ENCODE results near the gene ZBTB43.

The ZBTB43 gene

GRCh38 chr9:126832440-126832839 is 27.6 kb downstream of the ZBTB43 start:
- DNase-seq: no peak

DNA sequence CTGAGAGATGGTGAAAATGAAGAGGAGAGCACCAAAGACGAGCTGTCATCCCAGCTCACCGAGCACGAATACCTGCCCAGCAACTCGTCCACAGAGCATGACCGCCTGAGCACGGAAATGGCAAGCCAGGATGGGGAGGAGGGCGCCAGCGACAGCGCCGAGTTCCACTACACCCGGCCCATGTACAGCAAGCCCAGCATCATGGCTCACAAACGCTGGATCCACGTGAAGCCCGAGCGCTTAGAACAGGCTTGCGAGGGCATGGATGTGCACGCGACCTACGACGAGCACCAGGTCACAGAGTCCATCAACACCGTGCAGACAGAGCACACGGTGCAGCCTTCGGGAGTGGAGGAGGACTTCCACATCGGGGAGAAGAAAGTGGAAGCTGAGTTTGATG is 28.2 kb downstream of the ZBTB43 start:
- no peak for DNase-seq

DNA sequence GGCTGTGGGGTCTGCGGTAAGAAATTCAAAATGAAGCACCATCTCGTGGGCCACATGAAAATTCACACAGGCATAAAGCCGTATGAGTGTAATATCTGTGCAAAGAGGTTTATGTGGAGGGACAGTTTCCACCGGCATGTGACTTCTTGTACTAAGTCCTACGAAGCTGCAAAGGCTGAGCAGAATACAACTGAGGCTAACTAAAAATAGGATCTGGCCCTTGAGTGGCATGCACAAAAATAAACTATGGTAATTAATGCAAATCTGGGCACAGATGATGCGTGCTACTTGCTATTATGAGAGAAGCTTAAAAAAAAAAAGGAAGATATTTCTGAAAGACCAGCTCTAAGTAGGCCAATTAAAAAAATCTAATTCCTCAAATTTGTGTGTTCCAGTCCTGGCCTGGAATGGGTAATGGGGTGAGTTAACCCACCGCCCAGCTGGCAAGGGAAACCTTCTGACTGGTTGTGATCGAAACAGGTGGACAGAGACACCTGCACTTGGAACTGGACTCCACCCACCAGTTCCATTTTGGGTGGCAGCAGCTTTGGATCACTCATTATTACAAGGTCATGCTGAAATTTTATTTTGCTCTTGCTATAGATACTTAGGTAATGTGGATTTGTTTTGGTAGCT is 29.0 kb downstream of the ZBTB43 start:
- no peak for DNase-seq

GRCh38 chr9:126834672-126835071 is 29.8 kb downstream of the ZBTB43 start:
- DNase-seq: no peak

- no peak for DNase-seq
Measured at GRCh38 chr9:126836216-126836615, 31.4 kb downstream of the ZBTB43 start.

DNA sequence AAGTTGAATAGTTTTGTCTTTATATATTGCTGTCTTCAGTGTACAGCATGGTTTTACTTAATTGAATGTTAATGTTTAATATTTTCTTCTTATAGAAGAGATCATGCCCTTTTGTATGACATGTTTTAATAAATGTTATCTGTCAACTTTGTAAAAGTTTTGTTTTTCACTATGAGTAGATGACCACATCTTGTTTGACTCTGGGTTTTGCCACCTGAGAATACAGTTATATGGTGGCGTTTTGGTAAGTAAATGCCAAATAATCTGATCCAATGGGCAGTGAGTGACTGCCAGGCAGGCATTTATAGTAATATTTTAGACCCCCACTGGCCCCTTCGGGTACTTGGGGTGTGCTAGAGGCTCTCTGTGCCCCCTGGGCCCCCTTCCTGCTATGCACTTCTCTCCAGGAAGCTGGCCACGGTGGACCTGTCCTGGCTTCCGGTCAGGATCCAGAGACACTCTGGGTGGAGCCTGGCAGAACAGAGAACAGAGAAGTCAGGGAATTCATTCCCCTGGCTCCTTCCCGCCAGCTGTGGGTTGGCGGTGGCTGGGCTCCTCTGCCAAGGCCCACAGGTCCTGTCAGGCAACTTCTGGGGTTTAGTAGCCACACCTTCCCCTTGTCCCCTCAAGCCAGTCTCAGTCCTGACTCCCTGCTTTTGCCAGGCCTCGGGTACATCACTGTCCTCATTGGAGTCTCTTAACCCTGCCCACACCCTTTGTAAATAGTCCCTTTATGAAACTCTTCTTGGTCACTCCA is 33.4 kb downstream of the ZBTB43 start:
- no peak for DNase-seq

DNA sequence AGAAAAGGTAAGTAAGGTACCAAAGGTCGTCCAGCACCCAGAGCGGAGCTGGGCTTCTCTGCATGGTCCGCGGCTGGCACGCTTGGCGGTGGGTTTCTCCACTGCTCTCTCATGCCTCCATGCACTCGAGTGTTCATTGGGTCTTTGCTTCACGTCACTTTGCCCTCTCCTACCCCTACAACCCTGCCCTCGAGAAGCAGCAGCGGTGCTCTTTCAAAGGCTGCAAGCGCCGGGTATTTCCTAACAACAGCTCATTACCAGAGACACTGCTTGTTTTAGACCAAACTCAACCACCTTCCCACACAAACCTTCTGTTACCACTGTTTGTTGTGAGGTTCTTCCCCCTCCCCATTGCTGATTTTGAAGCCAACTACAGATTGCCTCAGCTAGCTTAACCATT is 34.1 kb downstream of the ZBTB43 start:
- no peak for DNase-seq

GRCh38 chr9:126839301-126839700 is 34.5 kb downstream of the ZBTB43 start:
- DNase-seq: no peak

DNA sequence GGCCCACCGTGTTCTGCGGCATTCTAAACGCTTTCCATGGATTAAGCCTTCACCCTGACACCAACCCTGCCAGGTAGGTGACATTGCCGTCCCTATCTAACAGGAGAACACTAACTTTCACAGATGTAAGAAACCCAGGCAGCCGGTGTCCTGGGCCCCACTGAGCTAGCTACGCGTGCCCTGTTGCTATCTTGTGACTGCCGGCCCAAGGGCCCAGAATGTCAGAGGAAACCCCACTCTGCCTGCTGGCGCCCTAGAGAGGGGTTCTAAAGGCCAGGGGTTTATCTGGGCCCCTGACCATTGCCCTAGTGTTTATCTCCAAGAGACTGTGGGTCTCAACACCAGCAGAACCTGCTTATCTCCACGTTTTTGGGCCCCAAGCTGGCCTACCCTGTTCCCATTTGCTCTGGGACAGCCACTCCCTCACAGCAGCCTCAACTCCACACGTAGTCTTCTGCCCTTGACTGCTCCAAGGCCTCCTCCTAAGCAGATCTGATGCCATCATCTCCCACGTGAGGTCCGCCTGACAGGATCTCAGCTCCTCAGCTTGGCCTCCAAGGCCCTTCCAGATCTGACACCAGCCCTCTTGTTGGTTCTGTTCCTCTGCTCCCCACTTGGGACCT is 37.5 kb downstream of the ZBTB43 start:
- no peak for DNase-seq

GRCh38 chr9:126842977-126843799 is 38.3 kb downstream of the ZBTB43 start:
- no peak for DNase-seq

DNA sequence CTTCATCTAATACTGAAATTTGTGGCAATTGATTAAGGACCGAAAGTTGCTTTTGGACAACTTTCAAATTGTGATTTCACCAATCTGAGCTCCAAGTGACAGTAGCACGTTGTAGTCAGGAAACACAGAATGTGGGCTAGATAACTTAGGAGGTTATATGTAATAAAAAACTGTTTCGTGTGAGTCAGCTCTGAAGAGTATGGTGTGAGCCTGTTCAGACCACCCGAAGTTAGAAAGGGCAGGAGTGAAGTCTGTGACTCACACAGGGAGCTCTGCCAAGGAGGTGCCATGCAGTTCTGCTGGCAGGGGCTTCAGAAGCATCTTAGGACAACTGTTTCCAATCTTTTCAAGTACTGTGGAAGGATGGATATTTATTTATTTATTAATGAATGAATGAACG is 39.2 kb downstream of the ZBTB43 start:
- DNase-seq: no peak

DNA sequence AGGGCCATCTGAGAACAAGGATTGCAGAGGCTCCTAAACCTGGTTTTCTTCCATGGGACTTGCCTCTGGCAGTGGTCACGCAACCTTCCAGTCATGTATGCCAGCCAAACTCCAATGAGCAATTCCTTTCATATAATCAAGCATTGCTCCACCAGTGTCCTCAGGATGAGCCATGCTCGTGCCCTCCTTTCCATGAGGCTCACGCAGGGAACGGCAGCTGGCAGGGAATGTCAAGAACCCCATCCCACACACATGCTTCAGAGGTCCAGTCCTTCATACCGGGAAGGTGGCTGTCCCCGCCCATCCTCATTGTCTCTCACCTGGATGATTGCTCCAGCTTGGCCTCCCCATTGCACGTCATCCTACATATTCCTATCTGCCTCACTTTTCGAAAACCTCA is 42.2 kb downstream of the ZBTB43 start:
- DNase-seq: no peak

GRCh38 chr9:126849591-126850225 is 44.9 kb downstream of the ZBTB43 start:
- no peak for DNase-seq

- DNase-seq: no peak
Measured at GRCh38 chr9:126851286-126851880, 46.5 kb downstream of the ZBTB43 start.

DNA sequence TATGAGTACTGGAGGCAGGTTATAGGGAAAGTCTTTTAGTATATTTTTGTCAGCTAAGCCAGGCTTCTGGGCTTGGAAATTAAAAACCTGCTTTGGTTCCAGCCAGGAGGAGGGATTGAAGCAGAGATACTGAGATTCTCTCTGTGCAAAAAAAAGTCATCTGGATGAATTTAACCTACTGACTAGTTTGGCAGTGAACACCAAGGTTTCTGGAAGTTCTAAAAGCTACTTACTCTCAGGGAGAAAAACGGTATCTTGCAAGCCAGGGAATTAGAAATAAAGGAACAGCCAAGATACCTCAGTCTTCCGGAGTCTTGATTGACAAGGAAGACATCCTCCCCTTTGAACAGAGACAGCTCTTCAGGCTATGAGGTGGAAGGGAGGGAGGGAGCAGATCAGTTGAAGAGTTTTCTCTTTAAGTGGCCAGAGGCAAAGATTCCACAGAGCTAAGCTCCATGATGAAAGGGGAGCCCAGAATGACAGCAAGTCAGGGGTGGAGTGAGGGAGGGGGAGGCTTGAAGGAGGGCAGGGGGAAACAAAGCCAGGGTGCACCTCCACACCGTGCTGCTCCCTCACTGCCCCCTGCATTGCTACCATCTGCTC is 47.3 kb downstream of the ZBTB43 start:
- no peak for DNase-seq

GRCh38 chr9:126853667-126854066 is 48.8 kb downstream of the ZBTB43 start:
- no peak for DNase-seq

- DNase-seq: no peak
Measured at GRCh38 chr9:126854734-126855133, 49.9 kb downstream of the ZBTB43 start.

DNA sequence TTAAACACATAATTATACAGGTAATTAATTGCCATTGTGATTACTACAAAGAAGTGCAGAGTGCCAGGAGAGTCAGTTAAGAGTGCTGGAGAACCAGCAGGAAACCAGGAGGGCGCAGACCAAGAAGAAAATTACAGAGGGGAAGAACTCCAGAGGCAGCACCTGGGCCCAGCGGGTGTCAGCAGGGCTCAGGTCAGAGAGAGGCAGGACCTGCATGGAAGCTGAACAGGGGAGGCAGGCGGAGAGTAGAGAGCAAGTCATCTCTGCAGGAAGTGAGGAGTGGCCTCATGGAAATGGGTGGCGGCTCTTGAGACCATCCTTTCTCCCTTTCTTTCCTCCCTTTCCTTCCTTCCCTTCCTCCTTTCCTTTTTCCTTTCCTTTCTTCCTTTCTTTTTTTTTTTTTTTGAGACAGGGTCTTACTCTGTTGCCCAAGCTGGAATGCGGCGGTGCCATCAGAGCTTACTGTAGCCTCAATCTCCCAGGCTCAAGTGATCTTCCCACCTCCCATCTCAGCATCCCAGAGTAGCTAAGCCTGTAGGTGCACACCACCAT is 51.6 kb downstream of the ZBTB43 start:
- DNase-seq: no peak

DNA sequence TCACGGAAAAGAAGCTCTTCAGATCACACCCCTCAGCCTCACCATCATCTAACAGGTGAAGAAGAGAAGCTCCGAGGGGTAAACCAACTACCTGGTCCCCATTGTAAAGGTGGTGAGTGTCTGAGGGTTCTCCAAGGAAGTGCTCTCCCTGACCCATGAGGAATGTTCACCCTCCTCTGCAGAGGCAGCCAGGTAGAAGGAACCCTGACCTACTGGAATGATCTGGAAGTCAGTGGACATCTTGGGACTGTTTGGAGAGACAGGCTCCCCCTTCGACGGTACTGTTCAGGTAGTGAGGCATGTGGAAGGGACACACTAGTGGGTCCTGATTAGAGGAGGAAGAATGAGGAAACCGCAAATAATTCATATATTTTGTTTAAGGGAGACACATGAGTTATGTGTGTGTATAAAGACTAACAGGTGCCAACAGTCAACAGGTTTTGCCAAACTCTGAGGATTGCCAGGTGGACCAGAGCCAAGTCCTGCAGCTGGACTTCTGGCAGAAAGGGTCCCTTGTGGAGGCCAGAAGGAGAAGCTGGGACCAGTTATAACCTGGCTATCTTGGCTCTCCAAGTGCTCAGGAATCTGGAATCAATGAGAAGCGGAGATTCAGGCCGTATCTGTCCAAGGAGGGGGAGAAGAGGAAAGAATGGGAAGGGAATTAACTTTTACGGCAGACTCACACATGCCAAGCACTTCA is 52.6 kb downstream of the ZBTB43 start:
- DNase-seq: no peak

GRCh38 chr9:126859111-126859510 is 54.3 kb downstream of the ZBTB43 start:
- no peak for DNase-seq
